ENCODE data around the gene RGS3.

- no peak for TF ChIP-seq POLR2A (IDR thresholded peaks at IDR 0.05; ENCODE audit: low read length)
- no peak for TF ChIP-seq GATA1 (IDR thresholded peaks at IDR 0.05; ENCODE audit: low read depth, low read length)
These were observed 42.6 kb downstream of the RGS3 start for GRCh38 chr9:113506090-113506589.

Measured in erythroblast (primary cell).